Mesothelial cell of epicardium (in vitro differentiated cells): Measurements from ENCODE around the gene DPM1. TPM values are rescaled to one million over a fixed set of nuclear protein-coding genes. Genes with fewer than 3 reads are reported as not detected.

Experiments used
- DNase-seq, 2 experiments: peaks; one replicate each; pipeline ENCODE4 v3.0.0; 2021; ENCODE audit warnings: low spot score in 2 of 2; ENCODE audit not compliant: unreplicated experiment in 2 of 2
- H3K27ac Mint-ChIP-seq: 2 replicates; pipeline ENCODE4 v1.8.0; 2021; ENCODE audit warnings: mixed read lengths
- H3K27me3 Mint-ChIP-seq: 2 replicates; pipeline ENCODE4 v1.8.0; 2021; ENCODE audit warnings: low read depth, mixed read lengths
- H3K36me3 Mint-ChIP-seq: 2 replicates; pipeline ENCODE4 v1.8.0; 2021; ENCODE audit warnings: mixed read lengths
- H3K4me1 Mint-ChIP-seq: 2 replicates; pipeline ENCODE4 v1.8.0; 2021; ENCODE audit warnings: mixed read lengths
- H3K4me3 Mint-ChIP-seq: 2 replicates; pipeline ENCODE4 v1.8.0; 2021; ENCODE audit warnings: mild to moderate bottlenecking, moderate library complexity, mixed read lengths
- H3K9me3 Mint-ChIP-seq: 2 replicates; pipeline ENCODE4 v1.8.0; 2021; ENCODE audit warnings: mixed read lengths
- CTCF ChIP-seq: fragments of 200-600 bp; sonication (generic); IDR thresholded peaks from one replicate; pipeline ENCODE4 v1.5.0; 2021; ENCODE audit warnings: antibody characterized with exemption; ENCODE audit not compliant: unreplicated experiment
- total RNA-seq: library from RNA; stranded (reverse); gene quantifications from 3 replicates; pipeline ENCODE4 v1.2.1, GENCODE V29; 2021

The DPM1 gene
- total RNA-seq, 1 donor from 2014 or later = 34.5 TPM

- TF ChIP-seq CTCF = peak; percentile 26
- Mint-ChIP-seq H3K27ac (peak overlapping the region; percentile 94), H3K4me3 (peak overlapping the region; percentile 89), H3K4me1 (peaks cover 58% of the 10 kb centered on the region), H3K27me3 (no peaks in the 10 kb centered on the region), H3K9me3 (no peaks in the 10 kb centered on the region), H3K36me3 (no peaks in the 10 kb centered on the region)
- no peak for DNase-seq
Measured at GRCh38 chr20:50928469-50928868, 29.9 kb downstream of the DPM1 start.

- TF ChIP-seq CTCF = no peak
- no peak for DNase-seq
- H3K36me3 Mint-ChIP-seq = no peaks in the 10 kb centered on the region
- H3K4me1 Mint-ChIP-seq = peaks cover 60% of the 10 kb centered on the region
- H3K27ac Mint-ChIP-seq = no peak overlapping the region
- no peaks in the 10 kb centered on the region for H3K9me3 Mint-ChIP-seq
- no peak overlapping the region for H3K4me3 Mint-ChIP-seq
- H3K27me3 Mint-ChIP-seq = no peaks in the 10 kb centered on the region
Measured at GRCh38 chr20:50926530-50926929, 31.8 kb downstream of the DPM1 start.

GRCh38 chr20:50924261-50924920 is 33.9 kb downstream of the DPM1 start:
- no peaks in the 10 kb centered on the region for H3K27me3 Mint-ChIP-seq
- no peaks in the 10 kb centered on the region for H3K36me3 Mint-ChIP-seq
- no peak for DNase-seq
- no peak overlapping the region for H3K4me3 Mint-ChIP-seq
- no peak for TF ChIP-seq CTCF
- peak overlapping the region; percentile 67 for H3K27ac Mint-ChIP-seq
- peaks cover 65% of the 10 kb centered on the region for H3K4me1 Mint-ChIP-seq
- no peaks in the 10 kb centered on the region for H3K9me3 Mint-ChIP-seq

GRCh38 chr20:50921803-50922501 is 36.4 kb downstream of the DPM1 start:
- no peak for DNase-seq
- Mint-ChIP-seq H3K4me1 (peaks cover 61% of the 10 kb centered on the region), H3K27me3 (no peaks in the 10 kb centered on the region), H3K9me3 (no peaks in the 10 kb centered on the region), H3K36me3 (no peaks in the 10 kb centered on the region), H3K27ac (peak overlapping the region; percentile 77), H3K4me3 (no peak overlapping the region)
- TF ChIP-seq CTCF = no peak

- Mint-ChIP-seq H3K9me3 (no peaks in the 10 kb centered on the region), H3K27ac (peak overlapping the region; percentile 9), H3K4me1 (peaks cover 64% of the 10 kb centered on the region)
Measured at GRCh38 chr20:50920997-50921396, 37.3 kb downstream of the DPM1 start.

More at GRCh38 chr20:50920997-50921396, 37.3 kb downstream of the DPM1 start:
- Mint-ChIP-seq H3K27me3 (no peaks in the 10 kb centered on the region), H3K36me3 (no peaks in the 10 kb centered on the region), H3K4me3 (no peak overlapping the region)
- no peak for DNase-seq
- no peak for TF ChIP-seq CTCF
